HepG2 (cell line): ENCODE results near the gene RBP2.

ENCODE experiments used
- CTCF ChIP-seq: sonication (generic); formaldehyde crosslinking; IDR thresholded peaks from 2 replicates; pipeline ENCODE4 v1.5.0; 2020; ENCODE audit warnings: mild to moderate bottlenecking, missing genetic modification reagents, moderate library complexity
- EZH2 ChIP-seq: conservative IDR thresholded peaks from 2 replicates; pipeline ENCODE4 v1.6.1; 2012; ENCODE audit warnings: mild to moderate bottlenecking, low read depth, low read length, moderate library complexity
- PATZ1 ChIP-seq: sonication (generic); formaldehyde crosslinking; IDR thresholded peaks from 2 replicates; pipeline ENCODE4 v1.4.0; 2020; ENCODE audit warnings: missing genetic modification reagents
- POLR2AphosphoS5 ChIP-seq: IDR thresholded peaks from 2 replicates; pipeline ENCODE4 v1.6.1; 2012; ENCODE audit warnings: low read depth, low read length

- TF ChIP-seq POLR2AphosphoS5 (no peak), CTCF (no peak), PATZ1 (CRISPR knock-in tag) (no peak), EZH2 (no peak)
Measured at GRCh38 chr3:139434764-139435307, 41.5 kb downstream of the RBP2 start.
